Measurements from ENCODE around the gene DDRGK1.

GRCh38 chr20:3203315-3204123 is 963 bp downstream of the DDRGK1 start:
- no peak for TF ChIP-seq CTCF (conservative IDR thresholded peaks at IDR 0.05; ENCODE audit: low read length)
- no peak for TF ChIP-seq EZH2phosphoT487 (IDR thresholded peaks at IDR 0.05; ENCODE audit: borderline replicate concordance)

Data from Loucy (cell line).